Fibroblast of villous mesenchyme (primary cell): Measurements from ENCODE around the gene COA3. TPM values are rescaled to one million over a fixed set of nuclear protein-coding genes. Genes with fewer than 3 reads are reported as not detected.
A peak's percentile ranks its signal among the peaks of the same experiment; 100 is the strongest.

ENCODE experiments used
- DNase-seq: peaks from one replicate; pipeline ENCODE4 v3.0.0-alpha.2; 2010; ENCODE audit warnings: low read depth
- H3K4me3 ChIP-seq: 2 replicates; pipeline ENCODE4 v1.5.1; 2011; ENCODE audit warnings: low read depth, mild to moderate bottlenecking, low read length
- total RNA-seq: library from RNA; depleted of rRNA; stranded (reverse); fragments of >200 nt; gene quantifications from 2 replicates; pipeline ENCODE4 v1.2.3, GENCODE V29; 2012
- TF ChIP-seq, protein P1 (sequence below): IDR thresholded peaks from 2 replicates; pipeline ENCODE4 v1.5.1; 2012; ENCODE audit warnings: low read depth, mild to moderate bottlenecking, low read length; ENCODE audit not compliant: insufficient read depth

The COA3 gene
- total RNA-seq, 1 donor: 52.2 TPM

DNA sequence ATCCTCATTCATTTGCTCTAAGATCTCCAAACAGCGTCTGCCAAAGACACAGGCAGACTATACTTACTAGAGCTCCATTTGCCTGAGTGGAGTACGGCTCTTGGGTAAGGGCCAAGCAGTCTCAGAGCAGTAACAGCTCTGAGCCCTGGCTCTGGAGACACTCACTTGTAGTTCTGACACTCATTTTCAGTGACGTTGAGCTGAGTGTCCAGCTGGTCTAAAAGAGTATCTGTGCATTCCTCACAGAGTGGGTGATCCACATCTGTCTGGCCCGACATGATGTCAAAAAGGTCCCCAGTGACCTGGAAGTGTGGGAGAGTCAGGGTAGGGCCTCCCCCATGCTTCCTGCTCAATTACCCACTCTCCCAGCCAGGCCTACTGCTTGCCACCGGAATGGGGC, 19.9 kb upstream of the COA3 start:
- no peak for DNase-seq
- TF ChIP-seq, protein P1, sequence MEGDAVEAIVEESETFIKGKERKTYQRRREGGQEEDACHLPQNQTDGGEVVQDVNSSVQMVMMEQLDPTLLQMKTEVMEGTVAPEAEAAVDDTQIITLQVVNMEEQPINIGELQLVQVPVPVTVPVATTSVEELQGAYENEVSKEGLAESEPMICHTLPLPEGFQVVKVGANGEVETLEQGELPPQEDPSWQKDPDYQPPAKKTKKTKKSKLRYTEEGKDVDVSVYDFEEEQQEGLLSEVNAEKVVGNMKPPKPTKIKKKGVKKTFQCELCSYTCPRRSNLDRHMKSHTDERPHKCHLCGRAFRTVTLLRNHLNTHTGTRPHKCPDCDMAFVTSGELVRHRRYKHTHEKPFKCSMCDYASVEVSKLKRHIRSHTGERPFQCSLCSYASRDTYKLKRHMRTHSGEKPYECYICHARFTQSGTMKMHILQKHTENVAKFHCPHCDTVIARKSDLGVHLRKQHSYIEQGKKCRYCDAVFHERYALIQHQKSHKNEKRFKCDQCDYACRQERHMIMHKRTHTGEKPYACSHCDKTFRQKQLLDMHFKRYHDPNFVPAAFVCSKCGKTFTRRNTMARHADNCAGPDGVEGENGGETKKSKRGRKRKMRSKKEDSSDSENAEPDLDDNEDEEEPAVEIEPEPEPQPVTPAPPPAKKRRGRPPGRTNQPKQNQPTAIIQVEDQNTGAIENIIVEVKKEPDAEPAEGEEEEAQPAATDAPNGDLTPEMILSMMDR: no peak
- H3K4me3 ChIP-seq: no peak overlapping the region

DNA sequence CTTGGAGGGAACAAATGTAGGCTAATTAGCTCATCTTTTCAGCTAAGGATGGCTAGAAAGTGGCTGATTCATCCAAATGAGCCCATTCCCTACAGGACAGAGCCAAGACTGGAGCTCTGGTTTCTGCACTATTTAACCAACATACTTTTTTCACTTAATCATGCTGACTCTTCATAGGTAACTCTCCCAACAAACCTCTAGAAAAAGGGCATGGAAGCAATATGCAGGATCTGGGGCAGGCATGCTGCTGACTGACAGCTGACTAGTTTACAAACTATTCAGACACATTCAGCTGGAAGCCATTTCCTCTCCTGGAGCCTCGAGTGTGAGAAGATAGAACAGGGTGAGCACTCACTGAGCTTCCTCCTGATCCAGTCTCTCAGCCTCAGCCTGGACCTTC, 19.4 kb upstream of the COA3 start:
- no peak overlapping the region for H3K4me3 ChIP-seq
- TF ChIP-seq, protein P1: no peak
- DNase-seq: no peak

DNA sequence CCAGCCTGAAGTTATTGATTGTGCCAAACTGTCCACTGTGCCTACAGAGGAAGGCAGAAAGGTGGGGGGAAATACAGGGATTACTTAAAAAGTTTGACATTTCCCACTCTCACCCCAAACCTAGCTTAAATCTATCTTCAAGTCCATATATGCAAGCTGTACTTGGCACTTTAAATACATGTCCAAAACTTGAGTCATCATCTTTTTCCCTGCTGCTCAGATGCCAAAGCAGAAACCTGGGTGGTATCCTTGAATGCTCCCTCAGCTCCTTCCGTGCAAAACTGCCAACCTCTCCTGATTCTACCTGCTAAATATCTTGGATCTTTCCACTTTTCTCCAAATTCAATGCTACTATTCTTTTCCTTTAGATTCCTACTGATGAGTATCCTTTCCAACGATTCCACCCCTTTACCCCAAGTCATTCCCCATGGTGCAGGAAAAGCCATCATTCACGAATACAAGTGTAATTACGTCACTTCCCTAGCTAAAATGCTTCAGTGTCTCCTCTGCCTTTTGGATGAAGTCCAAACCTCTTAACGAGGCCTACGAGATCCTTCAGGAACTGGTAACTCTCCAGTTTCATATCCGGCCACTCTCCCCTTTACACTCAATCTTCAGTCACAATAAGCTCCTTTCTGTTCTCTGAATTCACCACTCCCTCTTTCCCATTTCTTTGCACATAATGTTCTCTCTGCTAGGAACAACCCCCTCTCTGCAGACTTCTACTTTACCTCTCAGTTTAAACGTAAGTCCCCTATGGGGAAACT, 16.3 kb upstream of the COA3 start:
- H3K4me3 ChIP-seq: no peak overlapping the region
- TF ChIP-seq, protein P1: no peak
- peak; percentile 73 for DNase-seq

DNA sequence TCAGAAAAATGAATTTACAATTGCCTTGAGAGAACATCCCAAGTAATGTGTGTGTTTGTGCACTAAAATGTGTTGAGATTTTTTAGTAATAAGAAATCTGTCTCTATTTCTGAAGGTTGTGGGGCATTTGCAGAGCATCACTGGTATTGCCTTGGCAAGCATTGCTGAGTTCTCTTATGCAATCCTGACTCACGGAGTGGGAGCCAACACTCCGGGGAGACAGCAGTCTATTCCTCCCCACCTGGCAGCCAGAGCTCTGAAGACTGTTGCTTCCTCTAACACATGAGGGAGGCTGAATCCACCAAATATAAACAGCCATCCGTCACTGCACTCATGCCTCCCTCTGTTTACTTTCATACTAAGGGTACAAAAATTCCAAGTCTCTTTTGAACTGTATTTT, 10.7 kb upstream of the COA3 start:
- H3K4me3 ChIP-seq: no peak overlapping the region
- DNase-seq: peak; percentile 82
- TF ChIP-seq, protein P1: no peak

DNA sequence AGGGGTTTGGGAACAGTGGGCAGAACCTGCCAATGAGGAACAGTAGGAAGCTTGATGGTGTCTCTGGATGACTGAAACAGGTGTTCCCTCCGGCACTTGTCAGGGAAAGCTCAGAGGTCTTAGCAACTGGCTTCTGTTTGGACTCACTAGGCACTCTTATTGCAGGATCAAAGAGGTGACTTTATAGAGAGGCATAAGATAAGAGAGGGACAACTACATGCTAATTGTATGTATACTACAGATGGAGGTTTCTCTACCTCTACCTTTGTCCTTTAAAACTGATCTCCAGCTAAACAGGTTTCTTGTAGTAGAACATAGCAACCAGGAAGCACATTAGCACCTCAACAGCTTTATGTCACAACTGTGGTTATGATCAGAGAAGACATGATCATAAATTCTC, 7.7 kb upstream of the COA3 start:
- TF ChIP-seq, protein P1: no peak
- H3K4me3 ChIP-seq: no peak overlapping the region
- no peak for DNase-seq

DNA sequence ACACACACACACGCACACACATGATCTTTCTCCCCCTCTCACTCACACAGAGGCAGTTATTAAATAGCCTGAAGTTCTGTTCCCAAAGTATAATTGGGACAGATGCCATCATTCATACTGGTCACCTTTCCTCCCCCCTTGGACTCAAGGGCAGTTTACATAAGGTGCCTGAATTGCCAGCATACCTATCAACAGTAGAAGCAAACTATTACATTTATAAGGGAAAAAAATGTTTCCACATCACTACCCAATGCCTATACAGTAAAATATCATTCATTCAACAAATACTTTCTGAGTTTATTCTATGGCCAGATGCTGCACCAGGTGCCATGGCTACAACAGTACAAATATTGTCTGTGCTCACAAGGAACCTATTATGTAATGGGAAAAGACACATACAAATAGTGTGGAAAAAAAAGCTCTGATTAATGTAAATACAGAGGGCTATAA, 6.4 kb upstream of the COA3 start:
- TF ChIP-seq, protein P1: no peak
- DNase-seq: no peak

More for the DNA sequence above, 6.4 kb upstream of the COA3 start:
- no peak overlapping the region for H3K4me3 ChIP-seq
